Right cardiac atrium (tissue), 5 donors: ENCODE data around the gene MYOM1. TPM values are rescaled to one million over a fixed set of nuclear protein-coding genes. Genes with fewer than 3 reads are reported as not detected.

Experiments used
- ATAC-seq, 2 donors: fragments of 200-7000 bp; cut with Tn5 transposase; one replicate each; pipeline versions ENCODE4 v1.8.0 to v1.9.1; 2020; ENCODE audit warnings: moderate library complexity in 2 of 2, mild to moderate bottlenecking in 1 of 2
- DNase-seq, 3 donors: peaks; one replicate each; pipeline ENCODE4 v3.0.0-alpha.2; 2020
- H3K27ac ChIP-seq: one replicate; pipeline ENCODE4 v1.5.1; 2013; ENCODE audit warnings: mild to moderate bottlenecking, low read length, control low read depth, moderate library complexity
- H3K27me3 ChIP-seq: one replicate; pipeline ENCODE4 v1.6.1; 2013; ENCODE audit not compliant: control insufficient read depth, insufficient read depth
- H3K4me1 ChIP-seq: one replicate; pipeline ENCODE4 v1.6.1; 2013; ENCODE audit warnings: low read length; ENCODE audit not compliant: control insufficient read depth, insufficient read depth
- H3K4me3 ChIP-seq: one replicate; pipeline ENCODE4 v1.5.1; 2013; ENCODE audit warnings: low read length, control low read depth
- H3K9me3 ChIP-seq: one replicate; pipeline ENCODE4 v1.6.1; 2013; ENCODE audit warnings: low read length; ENCODE audit not compliant: control insufficient read depth
- WGBS: extraction: QIAGEN DNeasy Blood & Tissue Kit; methylation state at CpG from one replicate; pipeline ENCODE4 v1.1.7; 2013; 5-methylcytosine and 5-hydroxymethylcytosine counted together
- intact Hi-C, 4 donors: fragments of 100-400 bp; cut with DNase I; formaldehyde crosslinking; loops; one replicate each; pipeline versions ENCODE4 v1.11.0 to v1.14.0; 2022 to 2023
- polyA plus RNA-seq: library from polyadenylated mRNA; stranded (reverse); fragments of 200-250 nt; gene quantifications from one replicate; pipeline ENCODE4 v1.2.3, GENCODE V29; 2013
- total RNA-seq, 4 donors: library from RNA; stranded (reverse); fragmentation: NEBNext Ultra II Directional; extraction: Animal tissue kit (Norgen Biotek cat#: 25700); gene quantifications; one replicate each; pipeline ENCODE4 v1.2.1, GENCODE V29; 2021
- donor health status: healthy with polysubstance abuse.
- donor health status: DM: no; HTN: yes; CAD: no.
- donor health status: DM: no; HTN: no; CAD: no.
- donor health status: DM: no; HTN: yes; CAD: no; lungs with severe emphysema.
- donor health status: DM: yes; HTN: yes; CAD: no.

The MYOM1 gene
- total and polyA plus RNA-seq, 5 donors, result 177 to 479 (median 337) TPM

DNA sequence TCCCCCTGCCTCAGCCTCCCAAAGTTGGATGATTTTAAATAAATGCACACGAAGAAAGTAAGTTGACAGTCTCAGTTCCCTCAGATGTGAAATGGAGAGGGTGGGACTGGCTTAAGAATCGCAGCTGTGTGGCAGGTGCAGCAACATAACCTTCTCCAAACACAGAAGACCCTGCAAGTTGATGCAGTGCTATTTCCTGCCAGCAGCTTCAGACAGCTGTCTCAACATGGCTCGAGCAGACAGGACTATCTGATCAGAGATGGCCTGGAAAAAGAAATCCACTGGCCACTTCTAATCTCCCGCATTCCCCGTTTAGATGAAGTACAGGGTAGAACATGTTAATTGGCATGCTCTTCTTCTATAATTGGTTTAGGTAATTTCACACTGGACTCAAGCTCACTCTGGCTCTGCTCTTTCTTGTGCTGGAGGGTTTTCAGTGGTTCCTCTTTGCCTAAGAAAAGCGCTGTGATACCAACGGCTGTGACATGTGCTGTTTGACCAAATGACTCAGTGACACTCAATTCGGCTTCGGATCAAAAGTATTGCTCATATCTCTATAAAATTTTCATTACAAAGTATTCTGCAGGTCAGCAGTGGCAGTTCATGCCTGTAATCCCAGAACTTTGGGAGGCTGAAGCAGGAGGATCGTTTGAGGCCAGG, 40.2 kb downstream of the MYOM1 start:
- peaks cover 3% of the 10 kb centered on the region for H3K4me1 ChIP-seq
- no peaks in the 10 kb centered on the region for H3K9me3 ChIP-seq
- peak overlapping the region; percentile 70 for H3K27ac ChIP-seq
- no peak overlapping the region for H3K4me3 ChIP-seq
- DNase-seq, result no peak
- WGBS, result 57% methylated on average over 10 of the region's 10 CpGs
- no peaks in the 10 kb centered on the region for H3K27me3 ChIP-seq
- peak; percentile 13 to 17 for ATAC-seq
- intact Hi-C loops, result loop anchor here in 1 of 4 donors (10.0 kb wide), 1 partner anchor 65 kb away; the partner anchor contains the start of gene MYL12A

DNA sequence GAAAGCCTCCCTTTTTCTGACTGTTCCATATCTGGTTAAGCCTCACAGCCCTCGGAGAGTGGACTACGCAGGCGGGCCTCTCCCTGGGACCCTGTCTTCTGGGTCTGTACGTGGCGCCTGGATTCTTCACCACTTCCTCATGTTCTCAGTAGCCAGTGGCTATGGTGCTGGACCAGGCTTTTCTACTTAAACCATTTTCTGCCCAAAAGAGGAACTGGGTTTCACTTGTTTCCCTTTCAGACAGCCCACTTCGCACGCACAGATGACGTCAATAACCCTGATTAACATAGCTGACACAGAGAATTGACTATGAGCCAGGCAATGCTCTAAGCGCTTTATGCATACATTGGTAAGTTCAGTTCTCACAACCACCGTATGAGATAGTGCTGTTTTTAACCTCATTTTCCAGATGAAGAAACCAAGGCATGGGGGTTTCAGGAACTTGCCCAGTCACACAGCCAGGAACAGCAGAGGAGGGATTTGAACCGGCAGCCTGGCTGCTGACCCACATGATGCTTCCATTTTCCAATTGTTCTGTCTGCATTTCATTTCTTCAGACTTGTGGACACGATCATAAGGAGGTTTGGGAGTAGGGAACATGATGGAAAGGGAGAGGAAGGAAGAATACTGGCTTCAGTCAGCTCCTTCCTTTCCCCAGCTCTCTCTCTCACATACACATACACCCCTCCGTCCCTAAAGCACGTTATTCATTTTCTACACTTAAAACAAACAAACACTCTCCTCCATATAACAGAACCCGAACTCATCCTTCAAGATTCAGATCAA, 41.7 kb downstream of the MYOM1 start:
- no peaks in the 10 kb centered on the region for H3K9me3 ChIP-seq
- H3K4me1 ChIP-seq, result peaks cover 3% of the 10 kb centered on the region
- no peak overlapping the region for H3K27ac ChIP-seq
- peak; percentile 51 to 70 for ATAC-seq
- intact Hi-C loops, result loop anchor here in 1 of 4 donors (10.0 kb wide), 1 partner anchor 67 kb away; the partner anchor contains the start of gene MYL12A
- WGBS, result 68% methylated on average over 15 of the region's 15 CpGs
- no peaks in the 10 kb centered on the region for H3K27me3 ChIP-seq
- no peak overlapping the region for H3K4me3 ChIP-seq
- peak; percentile 51 to 80 (median 62) for DNase-seq

DNA sequence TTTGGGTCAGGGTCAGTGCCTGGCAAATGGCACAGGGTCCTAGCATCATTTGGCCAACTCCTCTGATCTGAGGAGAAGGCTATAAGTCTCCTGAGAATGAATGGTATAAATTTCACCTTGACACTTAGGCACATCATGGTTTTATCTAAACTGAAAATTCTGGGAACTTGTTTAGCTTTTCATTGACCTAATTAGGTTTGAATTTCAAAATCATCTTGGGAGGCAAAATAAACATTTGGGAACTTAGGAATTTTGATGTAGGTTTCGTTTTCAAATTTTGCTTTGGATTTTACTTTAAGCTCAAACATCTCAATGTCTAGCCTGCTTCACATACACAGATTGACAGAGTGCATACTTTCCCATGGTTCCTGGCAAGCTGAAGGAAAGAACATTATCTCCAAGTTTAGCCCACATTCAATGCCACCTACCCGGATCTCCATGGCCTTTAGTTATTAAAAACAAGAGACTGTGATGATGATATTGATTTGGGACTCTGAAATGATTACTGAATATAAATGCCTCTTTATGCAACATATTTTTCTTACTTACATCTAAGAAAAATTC, 44.5 kb downstream of the MYOM1 start:
- H3K27me3 ChIP-seq, result no peaks in the 10 kb centered on the region
- intact Hi-C loops, result loop anchor here in 1 of 4 donors (10.0 kb wide), 1 partner anchor 70 kb away; the partner anchor contains the start of gene MYL12A
- DNase-seq, result no peak
- peak overlapping the region; percentile 61 for H3K27ac ChIP-seq
- H3K9me3 ChIP-seq, result no peaks in the 10 kb centered on the region
- H3K4me3 ChIP-seq, result no peak overlapping the region
- 58% methylated on average over 2 of the region's 2 CpGs for WGBS
- peaks cover 3% of the 10 kb centered on the region for H3K4me1 ChIP-seq
- no peak for ATAC-seq

- Histone ChIP-seq H3K27ac (no peak overlapping the region), H3K9me3 (no peaks in the 10 kb centered on the region), H3K27me3 (no peaks in the 10 kb centered on the region), H3K4me1 (no peaks in the 10 kb centered on the region), H3K4me3 (no peak overlapping the region)
- intact Hi-C loops, result loop anchor here in 1 of 4 donors (10.0 kb wide), 1 partner anchor 73 kb away; the partner anchor contains the start of gene MYL12A
- DNase-seq (no peak), ATAC-seq (no peak)
- whole genome bisulfite sequencing, result 83% methylated on average over 3 of the region's 3 CpGs
Observed at GRCh38 chr18:3172097-3172496, 47.7 kb downstream of the MYOM1 start.

- no peak overlapping the region for H3K4me3 ChIP-seq
- DNase-seq (no peak), ATAC-seq (no peak)
- no peaks in the 10 kb centered on the region for H3K27me3 ChIP-seq
- H3K4me1 ChIP-seq, result no peaks in the 10 kb centered on the region
- H3K9me3 ChIP-seq, result no peaks in the 10 kb centered on the region
- WGBS, result 48% methylated on average over 4 of the region's 4 CpGs
- H3K27ac ChIP-seq, result no peak overlapping the region
- intact Hi-C loops, result loop anchor here in 1 of 4 donors (10.0 kb wide), 1 partner anchor 73 kb away; the partner anchor contains the start of gene MYL12A
Observed at GRCh38 chr18:3171631-3172030, 48.1 kb downstream of the MYOM1 start.

GRCh38 chr18:3170441-3171161, 49.2 kb downstream of the MYOM1 start:
- no peak for ATAC-seq
- Histone ChIP-seq H3K4me1 (no peaks in the 10 kb centered on the region), H3K27ac (no peak overlapping the region), H3K9me3 (no peaks in the 10 kb centered on the region), H3K27me3 (no peaks in the 10 kb centered on the region), H3K4me3 (no peak overlapping the region)
- intact Hi-C loops, result loop anchor here in 1 of 4 donors (10.0 kb wide), 1 partner anchor 74 kb away; the partner anchor contains the start of gene MYL12A
- 79% methylated on average over 6 of the region's 6 CpGs for WGBS
- no peak for DNase-seq

DNA sequence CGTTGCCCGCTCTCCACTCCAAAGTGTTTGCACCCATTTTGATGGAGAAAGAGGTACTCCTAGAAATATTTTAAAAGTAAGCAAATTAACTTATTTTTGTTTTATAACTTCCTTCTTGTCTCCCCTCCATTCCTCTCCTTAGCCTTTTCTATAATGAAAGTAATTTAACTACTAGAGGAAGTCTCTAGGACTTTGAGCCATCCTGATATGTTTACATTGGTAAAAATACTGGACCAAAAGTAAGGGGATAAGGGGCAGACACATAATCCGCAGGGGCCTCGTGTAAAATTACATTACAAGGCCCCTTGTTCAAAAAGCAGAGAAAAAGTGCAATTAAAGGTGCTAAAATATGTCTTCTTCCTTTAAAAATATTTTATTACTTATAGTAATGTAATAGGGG, 55.4 kb downstream of the MYOM1 start:
- H3K4me1 ChIP-seq, result no peaks in the 10 kb centered on the region
- WGBS, result 85% methylated on average over 4 of the region's 4 CpGs
- ATAC-seq (no peak), DNase-seq (no peak)
- no peak overlapping the region for H3K4me3 ChIP-seq
- no peaks in the 10 kb centered on the region for H3K27me3 ChIP-seq
- H3K27ac ChIP-seq, result no peak overlapping the region
- intact Hi-C loops, result no loop called here
- no peaks in the 10 kb centered on the region for H3K9me3 ChIP-seq

DNA sequence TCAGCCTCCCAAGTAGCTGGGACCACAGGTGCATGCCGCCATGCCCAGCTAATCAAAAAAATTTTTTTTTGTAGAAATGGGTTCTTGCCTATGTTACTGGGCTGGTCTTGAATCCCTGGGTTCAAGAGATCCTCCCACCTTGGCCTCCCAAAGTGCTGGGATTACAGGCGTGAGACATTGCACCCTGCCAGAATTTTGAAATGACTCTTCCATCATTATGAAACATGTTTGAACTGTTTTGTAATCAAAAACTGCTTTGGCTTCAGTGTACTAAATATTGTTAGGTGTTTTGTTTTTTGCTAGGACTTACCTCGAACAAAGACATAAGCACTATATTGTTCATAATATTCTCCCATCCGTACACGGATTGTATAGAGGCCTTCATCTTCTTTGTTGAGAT, 55.8 kb downstream of the MYOM1 start:
- no peak for DNase-seq
- WGBS, result 76% methylated on average over 5 of the region's 5 CpGs
- Histone ChIP-seq H3K27me3 (no peaks in the 10 kb centered on the region), H3K27ac (no peak overlapping the region), H3K9me3 (no peaks in the 10 kb centered on the region), H3K4me1 (no peaks in the 10 kb centered on the region), H3K4me3 (no peak overlapping the region)
- intact Hi-C loops, result no loop called here
- no peak for ATAC-seq

- ATAC-seq (no peak), DNase-seq (no peak)
- intact Hi-C loops, result no loop called here
- Histone ChIP-seq H3K4me3 (no peak overlapping the region), H3K4me1 (no peaks in the 10 kb centered on the region), H3K9me3 (no peaks in the 10 kb centered on the region), H3K27me3 (no peaks in the 10 kb centered on the region), H3K27ac (no peak overlapping the region)
- 74% methylated on average over 3 of the region's 3 CpGs for WGBS
Observed at GRCh38 chr18:3162181-3162580, 57.6 kb downstream of the MYOM1 start.

DNA sequence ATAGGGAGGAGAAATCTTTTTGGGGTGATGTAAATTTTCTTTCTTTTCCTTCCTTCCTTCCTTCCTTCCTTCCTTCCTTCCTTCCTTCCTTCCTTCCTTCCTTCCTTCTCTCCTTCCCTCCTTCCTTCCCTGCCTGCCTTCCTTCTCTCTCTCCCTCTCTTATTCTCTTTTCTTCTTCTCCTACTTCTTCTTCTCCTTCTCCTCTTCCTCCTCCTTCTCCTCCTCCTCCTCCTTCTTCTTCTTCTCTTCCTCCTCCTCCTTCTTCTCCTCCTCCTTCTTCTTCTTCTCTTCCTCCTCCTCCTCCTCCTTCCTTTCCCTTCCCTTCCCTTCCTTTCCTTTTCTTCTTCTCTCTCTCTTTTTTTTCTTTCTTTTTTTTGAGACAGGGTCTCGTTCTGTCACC, 59.9 kb downstream of the MYOM1 start:
- no peak overlapping the region for H3K4me3 ChIP-seq
- DNase-seq, result no peak
- H3K9me3 ChIP-seq, result no peaks in the 10 kb centered on the region
- intact Hi-C loops, result loop anchor here in 1 of 4 donors (10.0 kb wide), 1 partner anchor 85 kb away; the partner anchor contains the start of gene MYL12A
- peaks cover 2% of the 10 kb centered on the region for H3K4me1 ChIP-seq
- no peak overlapping the region for H3K27ac ChIP-seq
- WGBS, result 92% methylated on average over 1 of the region's 1 CpG
- no peak for ATAC-seq
- H3K27me3 ChIP-seq, result no peaks in the 10 kb centered on the region
